Glutamatergic neuron (in vitro differentiated cells): ENCODE data around the gene PYGB. TPM values are rescaled to one million over a fixed set of nuclear protein-coding genes. Genes with fewer than 3 reads are reported as not detected.
A peak's percentile ranks its signal among the peaks of the same experiment; 100 is the strongest.

ENCODE experiments used
- DNase-seq: peaks from one replicate; pipeline ENCODE4 v3.0.0; 2022
- H3K27ac Mint-ChIP-seq: one replicate; pipeline ENCODE4 v1.8.0; 2020; ENCODE audit warnings: mild to moderate bottlenecking, mixed read lengths, inconsistent platforms; ENCODE audit not compliant: unreplicated experiment
- H3K27me3 Mint-ChIP-seq: one replicate; pipeline ENCODE4 v1.8.0; 2020; ENCODE audit warnings: mild to moderate bottlenecking, moderate library complexity, mixed read lengths, inconsistent platforms; ENCODE audit not compliant: unreplicated experiment
- H3K36me3 Mint-ChIP-seq: one replicate; pipeline ENCODE4 v1.8.0; 2020; ENCODE audit warnings: mild to moderate bottlenecking, mixed read lengths, inconsistent platforms; ENCODE audit not compliant: unreplicated experiment
- H3K4me1 Mint-ChIP-seq: one replicate; pipeline ENCODE4 v1.8.0; 2020; ENCODE audit warnings: mild to moderate bottlenecking, low read depth, mixed read lengths, inconsistent platforms; ENCODE audit not compliant: unreplicated experiment
- H3K4me3 Mint-ChIP-seq: one replicate; pipeline ENCODE4 v1.8.0; 2020; ENCODE audit warnings: mild to moderate bottlenecking, mixed read lengths, inconsistent platforms; ENCODE audit not compliant: unreplicated experiment
- H3K9me3 Mint-ChIP-seq: one replicate; pipeline ENCODE4 v1.8.0; 2020; ENCODE audit warnings: mild to moderate bottlenecking, moderate library complexity, mixed read lengths, inconsistent platforms; ENCODE audit not compliant: unreplicated experiment
- total RNA-seq: library from RNA; stranded (reverse); fragmentation: NEBNext Ultra II Directional; extraction: Animal tissue kit (Norgen Biotek cat#: 25700); gene quantifications from one replicate; pipeline ENCODE4 v1.2.1, GENCODE V29; 2021; ENCODE audit not compliant: unreplicated experiment
- TF ChIP-seq, protein P1 (sequence below): fragments of 200-600 bp; sonication (generic); IDR thresholded peaks from one replicate; pipeline ENCODE4 v1.5.0; 2021; ENCODE audit not compliant: partially characterized antibody, unreplicated experiment

The PYGB gene
- total RNA-seq, 1 donor from 2014 or later = 295 TPM

DNA sequence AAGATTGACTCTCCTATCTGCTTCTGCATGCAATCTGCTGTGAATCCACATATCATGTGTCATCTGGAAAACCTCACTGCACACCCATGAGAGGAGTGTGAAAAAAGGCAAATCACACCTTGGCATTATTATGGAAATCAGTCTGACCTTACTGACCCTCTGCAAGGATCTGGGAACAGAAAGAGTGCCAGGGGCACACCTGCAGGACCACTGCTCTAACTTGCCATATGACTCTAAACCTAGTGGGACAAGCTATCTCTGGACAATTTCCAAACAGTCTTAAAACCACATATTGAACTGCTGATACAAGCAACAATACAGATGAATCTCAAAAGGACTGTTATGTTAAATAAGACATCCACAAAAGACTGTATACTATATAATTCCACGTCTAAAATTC, 92.5 kb downstream of the PYGB start:
- DNase-seq = no peak
- Mint-ChIP-seq H3K9me3 (peaks cover 2% of the 10 kb centered on the region), H3K36me3 (no peaks in the 10 kb centered on the region), H3K4me1 (peaks cover 20% of the 10 kb centered on the region), H3K4me3 (no peak overlapping the region), H3K27ac (no peak overlapping the region), H3K27me3 (no peaks in the 10 kb centered on the region)
- TF ChIP-seq, protein P1, sequence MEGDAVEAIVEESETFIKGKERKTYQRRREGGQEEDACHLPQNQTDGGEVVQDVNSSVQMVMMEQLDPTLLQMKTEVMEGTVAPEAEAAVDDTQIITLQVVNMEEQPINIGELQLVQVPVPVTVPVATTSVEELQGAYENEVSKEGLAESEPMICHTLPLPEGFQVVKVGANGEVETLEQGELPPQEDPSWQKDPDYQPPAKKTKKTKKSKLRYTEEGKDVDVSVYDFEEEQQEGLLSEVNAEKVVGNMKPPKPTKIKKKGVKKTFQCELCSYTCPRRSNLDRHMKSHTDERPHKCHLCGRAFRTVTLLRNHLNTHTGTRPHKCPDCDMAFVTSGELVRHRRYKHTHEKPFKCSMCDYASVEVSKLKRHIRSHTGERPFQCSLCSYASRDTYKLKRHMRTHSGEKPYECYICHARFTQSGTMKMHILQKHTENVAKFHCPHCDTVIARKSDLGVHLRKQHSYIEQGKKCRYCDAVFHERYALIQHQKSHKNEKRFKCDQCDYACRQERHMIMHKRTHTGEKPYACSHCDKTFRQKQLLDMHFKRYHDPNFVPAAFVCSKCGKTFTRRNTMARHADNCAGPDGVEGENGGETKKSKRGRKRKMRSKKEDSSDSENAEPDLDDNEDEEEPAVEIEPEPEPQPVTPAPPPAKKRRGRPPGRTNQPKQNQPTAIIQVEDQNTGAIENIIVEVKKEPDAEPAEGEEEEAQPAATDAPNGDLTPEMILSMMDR = no peak

DNA sequence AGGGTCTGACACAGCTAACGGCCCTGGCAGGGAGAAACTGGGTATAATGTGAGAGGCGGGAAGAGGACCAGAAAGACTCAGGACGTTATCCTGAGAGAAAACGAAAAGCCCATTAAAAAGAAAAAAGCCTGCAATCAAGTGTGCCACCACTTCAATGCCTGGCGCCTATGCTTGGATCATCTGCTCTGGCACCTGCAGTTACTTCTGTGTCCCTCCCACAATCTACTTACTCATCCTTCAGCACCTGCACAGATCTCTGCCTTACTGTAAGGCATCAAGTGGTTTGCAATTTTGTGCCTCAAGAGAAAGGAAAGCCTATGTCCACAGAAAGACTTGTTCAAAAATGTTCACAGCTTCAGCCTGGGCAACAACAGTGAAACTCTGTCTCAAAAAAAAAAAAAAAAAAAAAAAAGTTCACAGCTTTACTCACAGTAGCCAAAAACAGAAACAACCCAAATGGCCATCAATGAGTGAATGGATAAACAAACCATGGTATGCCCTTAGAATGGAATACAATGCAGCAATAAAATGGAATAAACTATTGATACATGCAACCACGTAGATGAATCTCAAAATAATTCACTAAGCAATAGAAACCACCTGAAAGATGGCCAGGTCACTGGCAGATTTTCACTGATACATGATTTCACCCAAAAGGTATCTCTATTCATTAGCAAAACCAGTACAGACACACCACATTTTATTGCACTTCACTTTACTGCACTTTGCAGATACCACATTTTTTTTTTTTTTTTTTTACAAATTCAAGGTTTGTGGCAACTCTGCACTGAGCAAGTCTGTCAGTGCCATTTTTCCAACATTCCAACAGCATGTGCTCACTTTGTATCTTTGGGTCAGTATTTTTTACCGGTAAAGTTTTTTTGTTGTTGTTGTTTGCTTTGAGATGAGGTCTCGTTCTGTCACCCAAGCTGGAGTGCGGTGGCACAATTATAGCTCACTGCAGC, 94.1 kb downstream of the PYGB start:
- H3K4me3 Mint-ChIP-seq = no peak overlapping the region
- TF ChIP-seq, protein P1 = no peak

DNA sequence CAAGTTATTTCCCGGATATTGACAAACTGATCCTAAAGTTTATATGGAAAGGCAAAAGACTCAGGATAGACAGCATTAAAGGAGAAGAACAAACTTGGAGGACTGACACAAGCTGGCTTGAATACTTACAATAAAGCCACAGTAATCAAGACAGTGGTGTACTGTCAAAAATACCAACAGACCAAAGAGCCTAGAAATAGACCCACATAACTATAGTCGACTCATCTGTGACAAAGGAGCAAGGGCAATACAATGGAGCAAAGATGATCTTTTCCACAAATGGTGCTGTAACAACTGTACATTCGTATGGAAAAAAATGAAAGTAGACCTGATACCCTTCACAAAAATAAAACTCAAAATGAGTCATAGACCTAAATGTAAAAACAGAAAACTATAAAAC, 96.7 kb downstream of the PYGB start:
- H3K27ac Mint-ChIP-seq = no peak overlapping the region
- DNase-seq = no peak
- H3K9me3 Mint-ChIP-seq = peaks cover 2% of the 10 kb centered on the region
- no peaks in the 10 kb centered on the region for H3K27me3 Mint-ChIP-seq
- no peaks in the 10 kb centered on the region for H3K36me3 Mint-ChIP-seq
- TF ChIP-seq, protein P1 = no peak
- H3K4me1 Mint-ChIP-seq = peaks cover 7% of the 10 kb centered on the region
- H3K4me3 Mint-ChIP-seq = no peak overlapping the region

More for the DNA sequence above, 94.1 kb downstream of the PYGB start:
- peaks cover 20% of the 10 kb centered on the region for H3K4me1 Mint-ChIP-seq
- H3K9me3 Mint-ChIP-seq = no peaks in the 10 kb centered on the region
- H3K36me3 Mint-ChIP-seq = no peaks in the 10 kb centered on the region
- no peaks in the 10 kb centered on the region for H3K27me3 Mint-ChIP-seq
- peak overlapping the region; percentile 5 for H3K27ac Mint-ChIP-seq
- no peak for DNase-seq

DNA sequence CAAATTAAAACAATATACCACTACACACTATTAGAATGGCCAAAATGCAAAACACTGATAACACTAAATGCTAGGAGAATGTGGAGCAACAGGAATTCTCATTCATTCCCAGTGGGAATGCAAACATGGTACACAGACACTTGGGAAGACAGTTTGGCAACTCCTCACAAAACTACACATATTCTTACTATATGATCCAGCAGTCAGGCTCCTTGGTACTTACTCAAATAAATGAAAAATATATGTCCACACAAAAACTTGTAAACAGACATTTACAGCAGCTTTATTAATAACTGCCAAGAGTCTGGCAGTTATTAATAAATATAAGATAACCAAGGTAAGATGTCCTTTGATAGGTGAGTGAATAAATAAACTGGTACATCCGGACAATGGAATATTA, 97.8 kb downstream of the PYGB start:
- Mint-ChIP-seq H3K9me3 (peaks cover 2% of the 10 kb centered on the region), H3K4me3 (no peak overlapping the region), H3K27me3 (no peaks in the 10 kb centered on the region), H3K4me1 (peaks cover under 1% of the 10 kb centered on the region), H3K27ac (no peak overlapping the region), H3K36me3 (peaks cover 6% of the 10 kb centered on the region)
- DNase-seq = no peak
- TF ChIP-seq, protein P1 = no peak

DNA sequence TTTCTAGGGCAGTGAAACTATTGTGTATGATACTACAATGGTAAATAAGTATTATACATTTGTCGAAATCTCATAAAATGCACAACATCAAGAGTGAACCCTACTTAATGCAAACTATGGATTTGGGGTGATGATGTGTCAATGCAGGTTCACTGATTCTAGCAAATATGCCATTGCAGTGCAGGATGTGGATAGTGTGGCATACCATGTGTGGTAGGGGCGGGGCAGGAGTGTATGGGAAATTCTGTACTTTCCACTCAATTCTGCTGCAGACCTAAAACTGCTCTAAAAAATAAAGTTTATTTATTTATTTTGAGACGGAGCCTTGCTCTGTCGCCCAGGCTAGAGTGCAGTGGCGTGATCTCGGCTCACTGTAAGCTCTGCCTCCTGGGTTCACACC, 98.5 kb downstream of the PYGB start:
- no peaks in the 10 kb centered on the region for H3K4me1 Mint-ChIP-seq
- H3K9me3 Mint-ChIP-seq = peaks cover 2% of the 10 kb centered on the region
- no peak overlapping the region for H3K4me3 Mint-ChIP-seq
- TF ChIP-seq, protein P1 = no peak
- no peak overlapping the region for H3K27ac Mint-ChIP-seq
- H3K36me3 Mint-ChIP-seq = peaks cover 6% of the 10 kb centered on the region
- DNase-seq = no peak
- no peaks in the 10 kb centered on the region for H3K27me3 Mint-ChIP-seq
